ENCODE data around the gene MICALL2.

MICALL2 gene

DNA sequence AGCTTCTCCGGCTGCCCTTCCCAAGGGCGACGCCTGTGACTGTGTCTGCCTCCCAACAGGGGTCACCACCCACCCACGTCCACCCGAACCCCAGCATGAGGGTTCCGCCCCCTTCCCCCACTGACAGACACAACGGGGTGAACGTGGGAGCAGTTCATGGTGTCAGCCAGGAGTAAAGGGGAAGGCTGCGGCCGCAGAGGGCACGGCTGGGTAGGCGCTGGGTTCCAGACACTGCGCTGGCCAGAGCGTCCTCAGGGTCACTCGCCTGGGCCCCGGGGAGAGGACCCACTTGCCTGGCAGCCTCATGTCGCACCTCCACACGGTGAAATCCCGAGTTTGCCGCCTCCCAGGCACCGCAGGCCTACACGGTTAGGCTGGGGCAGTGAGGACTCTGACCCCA is 23.8 kb upstream of the MICALL2 start:
- Histone ChIP-seq H3K4me1 (ENCODE audit: insufficient read depth, low read length, poor library complexity, severe bottlenecking) (no peaks in the 10 kb centered on the region), H4K20me1 (ENCODE audit: insufficient read depth, low read length, poor library complexity, severe bottlenecking) (no peaks in the 10 kb centered on the region), H3K27me3 (ENCODE audit: insufficient read depth, low read length, poor library complexity, severe bottlenecking) (no peaks in the 10 kb centered on the region), H3K79me2 (ENCODE audit: insufficient read depth, low read length) (no peaks in the 10 kb centered on the region), H3F3A (ENCODE audit: low read depth) (no peaks in the 10 kb centered on the region), H3K9ac (ENCODE audit: low read depth, low read length, poor library complexity, severe bottlenecking) (no peak overlapping the region), H3K9me3 (ENCODE audit: insufficient read depth, low read depth, low read length) (no peaks in the 10 kb centered on the region), H3K9me2 (replicated peaks; ENCODE audit: low read depth, low read length) (no peaks in the 10 kb centered on the region), H2AFZ (ENCODE audit: low read length) (no peak overlapping the region), H3K36me3 (ENCODE audit: insufficient read depth, low read length) (peaks cover 60% of the 10 kb centered on the region; the same call in 1 of the 2 replicates), H3K4me2 (ENCODE audit: low read depth, low read length, poor library complexity, severe bottlenecking) (no peak overlapping the region), H3K4me3 (ENCODE audit: low read length, poor library complexity, severe bottlenecking) (no peak overlapping the region)
- TF ChIP-seq, protein P1, sequence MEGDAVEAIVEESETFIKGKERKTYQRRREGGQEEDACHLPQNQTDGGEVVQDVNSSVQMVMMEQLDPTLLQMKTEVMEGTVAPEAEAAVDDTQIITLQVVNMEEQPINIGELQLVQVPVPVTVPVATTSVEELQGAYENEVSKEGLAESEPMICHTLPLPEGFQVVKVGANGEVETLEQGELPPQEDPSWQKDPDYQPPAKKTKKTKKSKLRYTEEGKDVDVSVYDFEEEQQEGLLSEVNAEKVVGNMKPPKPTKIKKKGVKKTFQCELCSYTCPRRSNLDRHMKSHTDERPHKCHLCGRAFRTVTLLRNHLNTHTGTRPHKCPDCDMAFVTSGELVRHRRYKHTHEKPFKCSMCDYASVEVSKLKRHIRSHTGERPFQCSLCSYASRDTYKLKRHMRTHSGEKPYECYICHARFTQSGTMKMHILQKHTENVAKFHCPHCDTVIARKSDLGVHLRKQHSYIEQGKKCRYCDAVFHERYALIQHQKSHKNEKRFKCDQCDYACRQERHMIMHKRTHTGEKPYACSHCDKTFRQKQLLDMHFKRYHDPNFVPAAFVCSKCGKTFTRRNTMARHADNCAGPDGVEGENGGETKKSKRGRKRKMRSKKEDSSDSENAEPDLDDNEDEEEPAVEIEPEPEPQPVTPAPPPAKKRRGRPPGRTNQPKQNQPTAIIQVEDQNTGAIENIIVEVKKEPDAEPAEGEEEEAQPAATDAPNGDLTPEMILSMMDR (conservative IDR thresholded peaks at IDR 0.05; ENCODE audit: low read length): no peak
- TF ChIP-seq EZH2phosphoT487 (IDR thresholded peaks at IDR 0.05; ENCODE audit: borderline replicate concordance): no peak

DNA sequence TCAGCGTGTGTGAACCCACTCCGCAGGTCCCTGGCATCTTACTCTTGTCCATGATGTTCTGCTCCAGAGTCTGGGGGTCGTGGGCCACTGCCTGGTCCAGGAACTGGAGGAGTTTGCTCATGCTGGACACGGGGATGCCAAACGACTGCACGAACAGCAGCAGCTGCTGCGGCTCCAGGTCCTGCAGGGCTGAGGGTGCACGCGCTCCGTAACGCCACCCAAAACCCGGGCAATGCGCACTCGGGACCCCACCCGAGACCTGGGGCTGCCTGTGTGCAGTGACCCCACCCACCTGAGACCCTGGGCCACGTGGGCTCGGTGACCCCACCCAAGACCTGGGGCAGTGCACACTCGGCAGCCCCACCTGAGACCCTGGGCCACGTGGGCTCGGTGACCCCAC is 22.0 kb upstream of the MICALL2 start:
- Histone ChIP-seq H4K20me1 (ENCODE audit: insufficient read depth, low read length, poor library complexity, severe bottlenecking) (no peaks in the 10 kb centered on the region), H3K9me2 (replicated peaks; ENCODE audit: low read depth, low read length) (no peaks in the 10 kb centered on the region), H3K9ac (ENCODE audit: low read depth, low read length, poor library complexity, severe bottlenecking) (no peak overlapping the region), H3F3A (ENCODE audit: low read depth) (no peaks in the 10 kb centered on the region), H3K4me3 (ENCODE audit: low read length, poor library complexity, severe bottlenecking) (no peak overlapping the region), H3K9me3 (ENCODE audit: insufficient read depth, low read depth, low read length) (no peaks in the 10 kb centered on the region), H3K36me3 (ENCODE audit: insufficient read depth, low read length) (peaks cover 60% of the 10 kb centered on the region; the same call in 1 of the 2 replicates), H3K4me2 (ENCODE audit: low read depth, low read length, poor library complexity, severe bottlenecking) (no peak overlapping the region), H3K79me2 (ENCODE audit: insufficient read depth, low read length) (no peaks in the 10 kb centered on the region), H2AFZ (ENCODE audit: low read length) (no peak overlapping the region), H3K4me1 (ENCODE audit: insufficient read depth, low read length, poor library complexity, severe bottlenecking) (no peaks in the 10 kb centered on the region), H3K27me3 (ENCODE audit: insufficient read depth, low read length, poor library complexity, severe bottlenecking) (no peaks in the 10 kb centered on the region)
- TF ChIP-seq, protein P1 (conservative IDR thresholded peaks at IDR 0.05; ENCODE audit: low read length): no peak
- TF ChIP-seq EZH2phosphoT487 (IDR thresholded peaks at IDR 0.05; ENCODE audit: borderline replicate concordance): no peak

DNA sequence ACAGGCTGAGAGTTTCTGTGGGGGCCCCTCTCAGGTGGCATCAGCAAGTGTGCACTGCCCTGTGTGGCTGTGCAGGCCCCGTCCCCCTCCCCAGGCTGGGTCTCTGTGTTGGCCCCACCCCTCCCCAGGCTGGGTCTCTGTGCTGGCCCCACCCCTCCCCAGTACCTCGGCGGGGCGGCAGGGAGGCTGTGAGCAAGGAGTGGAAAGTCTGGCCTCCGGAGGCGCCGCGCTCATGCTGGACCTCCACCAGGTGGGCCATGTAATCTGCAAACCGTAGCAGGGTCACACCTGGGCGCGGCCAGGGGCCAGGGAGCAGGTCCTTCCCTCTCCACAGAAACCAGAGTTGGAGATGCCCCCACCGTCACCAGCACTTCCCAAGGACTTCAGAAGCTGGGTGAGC is 21.4 kb upstream of the MICALL2 start:
- Histone ChIP-seq H4K20me1 (ENCODE audit: insufficient read depth, low read length, poor library complexity, severe bottlenecking) (no peaks in the 10 kb centered on the region), H3K9me3 (ENCODE audit: insufficient read depth, low read depth, low read length) (no peaks in the 10 kb centered on the region), H3K9me2 (replicated peaks; ENCODE audit: low read depth, low read length) (no peaks in the 10 kb centered on the region), H3K36me3 (ENCODE audit: insufficient read depth, low read length) (peaks cover 64% of the 10 kb centered on the region; the same call in 1 of the 2 replicates), H2AFZ (ENCODE audit: low read length) (no peak overlapping the region), H3F3A (ENCODE audit: low read depth) (no peaks in the 10 kb centered on the region), H3K4me3 (ENCODE audit: low read length, poor library complexity, severe bottlenecking) (no peak overlapping the region), H3K79me2 (ENCODE audit: insufficient read depth, low read length) (no peaks in the 10 kb centered on the region), H3K9ac (ENCODE audit: low read depth, low read length, poor library complexity, severe bottlenecking) (no peak overlapping the region), H3K4me2 (ENCODE audit: low read depth, low read length, poor library complexity, severe bottlenecking) (no peak overlapping the region), H3K4me1 (ENCODE audit: insufficient read depth, low read length, poor library complexity, severe bottlenecking) (no peaks in the 10 kb centered on the region), H3K27me3 (ENCODE audit: insufficient read depth, low read length, poor library complexity, severe bottlenecking) (no peaks in the 10 kb centered on the region)
- no peak for TF ChIP-seq EZH2phosphoT487 (IDR thresholded peaks at IDR 0.05; ENCODE audit: borderline replicate concordance)
- TF ChIP-seq, protein P1 (conservative IDR thresholded peaks at IDR 0.05; ENCODE audit: low read length): no peak
